Gastrocnemius medialis (tissue), 4 donors: ENCODE measurements around the gene CBFA2T2.

Experiments
- POLR2A ChIP-seq, 2 donors: fragments of 450-650 bp; IDR thresholded peaks; one replicate each; pipeline ENCODE4 v1.6.1; 2017; ENCODE audit warnings: antibody characterized with exemption in 2 of 2, mild to moderate bottlenecking in 2 of 2, moderate library complexity in 2 of 2
- TF ChIP-seq, protein P1 (sequence below), 5 experiments: fragments of 450-650 bp in 3 of 5; fragments of 200-600 bp in 2 of 5; sonication (generic) in 2 of 5; IDR thresholded peaks in 4 of 5; conservative IDR thresholded peaks in 1 of 5; 1 replicate in 4 of 5; 2 replicates in 1 of 5; pipeline ENCODE4 v1.5.1; 2016 to 2019; ENCODE audit warnings: antibody characterized with exemption in 5 of 5, mild to moderate bottlenecking in 3 of 5, moderate library complexity in 3 of 5

DNA sequence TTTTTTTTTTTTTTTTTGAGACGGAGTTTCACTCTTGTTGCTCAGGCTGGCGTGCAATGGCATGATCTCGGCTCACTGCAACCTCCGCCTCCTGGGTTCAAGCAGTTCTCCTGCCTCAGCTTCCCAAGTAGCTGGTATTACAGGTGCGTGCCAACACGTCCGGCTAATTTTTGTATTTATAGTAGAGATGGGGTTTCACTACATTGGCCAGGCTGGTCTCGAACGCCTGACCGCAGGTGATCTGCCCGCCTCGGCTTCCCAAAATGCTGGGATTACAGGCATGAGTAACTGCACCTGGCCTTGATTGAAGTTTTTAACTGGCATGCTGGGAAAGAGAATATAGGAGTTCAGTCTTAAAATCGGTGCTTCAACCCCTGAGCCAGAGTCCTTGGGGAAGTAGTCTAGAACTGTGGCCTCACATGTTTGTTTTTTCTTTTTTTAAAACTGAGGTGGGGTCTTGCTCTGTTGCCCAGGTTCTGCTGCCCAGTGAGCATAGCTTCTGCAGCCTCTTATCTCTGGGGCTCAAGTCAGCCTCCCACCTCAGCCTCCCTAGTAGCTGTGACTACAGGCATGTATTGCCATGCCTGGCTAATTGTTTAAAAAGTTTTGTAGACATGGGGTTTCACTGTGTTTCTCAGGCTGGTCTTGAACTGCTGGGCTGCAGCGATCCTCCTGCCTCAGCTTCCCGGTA is 3.3 kb downstream of the CBFA2T2 start:
- TF ChIP-seq, protein P1, sequence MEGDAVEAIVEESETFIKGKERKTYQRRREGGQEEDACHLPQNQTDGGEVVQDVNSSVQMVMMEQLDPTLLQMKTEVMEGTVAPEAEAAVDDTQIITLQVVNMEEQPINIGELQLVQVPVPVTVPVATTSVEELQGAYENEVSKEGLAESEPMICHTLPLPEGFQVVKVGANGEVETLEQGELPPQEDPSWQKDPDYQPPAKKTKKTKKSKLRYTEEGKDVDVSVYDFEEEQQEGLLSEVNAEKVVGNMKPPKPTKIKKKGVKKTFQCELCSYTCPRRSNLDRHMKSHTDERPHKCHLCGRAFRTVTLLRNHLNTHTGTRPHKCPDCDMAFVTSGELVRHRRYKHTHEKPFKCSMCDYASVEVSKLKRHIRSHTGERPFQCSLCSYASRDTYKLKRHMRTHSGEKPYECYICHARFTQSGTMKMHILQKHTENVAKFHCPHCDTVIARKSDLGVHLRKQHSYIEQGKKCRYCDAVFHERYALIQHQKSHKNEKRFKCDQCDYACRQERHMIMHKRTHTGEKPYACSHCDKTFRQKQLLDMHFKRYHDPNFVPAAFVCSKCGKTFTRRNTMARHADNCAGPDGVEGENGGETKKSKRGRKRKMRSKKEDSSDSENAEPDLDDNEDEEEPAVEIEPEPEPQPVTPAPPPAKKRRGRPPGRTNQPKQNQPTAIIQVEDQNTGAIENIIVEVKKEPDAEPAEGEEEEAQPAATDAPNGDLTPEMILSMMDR (IDR thresholded peaks at IDR 0.05 in 4 of 5, conservative IDR thresholded peaks at IDR 0.05 in 1 of 5) = no peak
- TF ChIP-seq POLR2A (IDR thresholded peaks at IDR 0.05) = no peak
